HUDEP-2 (cell line): Measurements from ENCODE around the gene ADTRP.

Experiments used
- DNase-seq, 76 experiments: peaks; one replicate each; lab custom pipeline; 2025; ENCODE audit not compliant: unreplicated experiment in 76 of 76; lab: John Stamatoyannopoulos, UW

ADTRP gene

GRCh38 chr6:11775791-11776409, 2.7 kb downstream of the ADTRP start:
- no peak for DNase-seq

- no peak for DNase-seq
Measured at GRCh38 chr6:11774426-11774825, 4.2 kb downstream of the ADTRP start.

- DNase-seq: no peak
Measured at GRCh38 chr6:11773581-11773980, 5.0 kb downstream of the ADTRP start.

- no peak for DNase-seq
Measured at GRCh38 chr6:11773013-11773412, 5.6 kb downstream of the ADTRP start.

- no peak for DNase-seq
Measured at GRCh38 chr6:11772109-11772825, 6.3 kb downstream of the ADTRP start.

- no peak for DNase-seq
Measured at GRCh38 chr6:11771473-11772048, 7.0 kb downstream of the ADTRP start.

- no peak for DNase-seq
Measured at GRCh38 chr6:11770546-11771466, 7.8 kb downstream of the ADTRP start.

GRCh38 chr6:11769811-11770545, 8.6 kb downstream of the ADTRP start:
- no peak for DNase-seq

GRCh38 chr6:11769244-11769643, 9.4 kb downstream of the ADTRP start:
- no peak for DNase-seq

- DNase-seq: no peak
Measured at GRCh38 chr6:11767978-11768756, 10.4 kb downstream of the ADTRP start.

- no peak for DNase-seq
Measured at GRCh38 chr6:11767458-11767857, 11.1 kb downstream of the ADTRP start.

- no peak for DNase-seq
Measured at GRCh38 chr6:11766589-11767450, 11.8 kb downstream of the ADTRP start.

- no peak for DNase-seq
Measured at GRCh38 chr6:11766043-11766442, 12.6 kb downstream of the ADTRP start.

- DNase-seq: no peak
Measured at GRCh38 chr6:11764250-11764604, 14.4 kb downstream of the ADTRP start.

GRCh38 chr6:11763460-11764249, 14.9 kb downstream of the ADTRP start:
- no peak for DNase-seq

- DNase-seq: no peak
Measured at GRCh38 chr6:11762794-11763459, 15.7 kb downstream of the ADTRP start.

GRCh38 chr6:11761744-11762620, 16.6 kb downstream of the ADTRP start:
- DNase-seq: no peak
